GM12801 (cell line): ENCODE measurements around the gene ZFPM1.

Experiments used
- CTCF ChIP-seq: IDR thresholded peaks from one replicate; pipeline ENCODE4 v1.5.1; 2011; ENCODE audit warnings: control low read depth; ENCODE audit not compliant: insufficient read length; ENCODE audit errors: extremely low read depth

The ZFPM1 gene

GRCh38 chr16:88453217-88453531 lies at the start of gene ZFPM1:
TSS of gene ZFPM1 (plus strand) at chr16:88453280. CDS start at chr16:88453639, 359 bp downstream.
- TF ChIP-seq CTCF: no peak

DNA sequence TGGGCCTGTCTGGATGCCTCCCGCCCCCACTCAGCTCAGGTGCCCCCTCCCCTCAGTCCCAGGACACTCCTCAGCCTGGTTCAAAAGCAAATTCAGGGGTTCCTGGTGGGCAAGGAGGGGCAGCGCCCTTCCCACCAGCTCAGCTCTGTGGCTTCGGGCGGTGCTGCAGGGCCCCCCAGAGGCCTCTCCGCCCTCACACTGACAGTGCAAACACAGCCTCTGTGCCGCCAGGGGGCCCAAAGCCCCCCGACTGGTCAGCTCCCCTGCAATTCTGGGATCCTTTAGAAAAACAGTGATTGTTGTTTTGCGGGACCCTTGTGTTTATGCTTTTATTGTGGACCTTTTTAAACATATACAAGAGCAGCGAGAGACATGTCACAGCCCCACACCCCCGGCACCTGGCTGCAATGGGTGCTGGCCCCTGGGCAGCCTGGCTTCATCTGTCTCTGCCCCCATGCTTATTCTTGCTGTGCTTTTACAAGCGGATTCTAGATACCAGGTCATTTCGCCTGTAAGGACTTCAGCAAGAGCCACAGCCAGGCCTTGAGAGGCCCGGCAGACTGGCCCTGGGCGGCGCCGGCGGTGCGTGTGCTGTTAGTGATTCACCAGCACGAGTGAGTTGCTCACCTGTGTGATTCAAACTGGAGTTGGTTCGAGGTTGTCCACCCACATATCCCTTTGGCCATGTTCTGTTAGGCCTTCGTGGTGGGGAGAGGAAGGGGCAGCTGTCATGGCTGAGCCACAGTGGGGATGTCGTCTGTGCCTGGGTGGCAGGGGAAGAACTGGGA lies 49.1 kb upstream of the ZFPM1 start:
- TF ChIP-seq CTCF: no peak

DNA sequence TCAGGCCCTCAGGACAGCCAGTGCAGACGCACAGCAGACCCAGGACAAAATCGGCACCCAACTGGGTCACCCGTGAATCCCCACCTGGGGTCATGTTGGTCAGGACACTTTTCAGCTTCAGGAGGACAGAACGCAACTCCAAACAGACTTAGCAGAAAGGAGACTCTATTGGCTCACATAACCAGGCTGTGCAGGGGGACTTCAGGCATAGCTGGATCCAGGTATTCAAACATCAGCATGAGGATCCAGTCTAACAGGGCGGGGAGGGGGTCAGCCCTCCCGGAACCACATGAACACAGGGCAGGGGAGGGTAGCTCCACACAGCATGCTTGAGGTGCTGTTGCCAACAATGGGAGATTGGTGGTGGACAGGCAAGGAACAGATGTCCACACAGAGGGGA lies 48.3 kb upstream of the ZFPM1 start:
- no peak for TF ChIP-seq CTCF

DNA sequence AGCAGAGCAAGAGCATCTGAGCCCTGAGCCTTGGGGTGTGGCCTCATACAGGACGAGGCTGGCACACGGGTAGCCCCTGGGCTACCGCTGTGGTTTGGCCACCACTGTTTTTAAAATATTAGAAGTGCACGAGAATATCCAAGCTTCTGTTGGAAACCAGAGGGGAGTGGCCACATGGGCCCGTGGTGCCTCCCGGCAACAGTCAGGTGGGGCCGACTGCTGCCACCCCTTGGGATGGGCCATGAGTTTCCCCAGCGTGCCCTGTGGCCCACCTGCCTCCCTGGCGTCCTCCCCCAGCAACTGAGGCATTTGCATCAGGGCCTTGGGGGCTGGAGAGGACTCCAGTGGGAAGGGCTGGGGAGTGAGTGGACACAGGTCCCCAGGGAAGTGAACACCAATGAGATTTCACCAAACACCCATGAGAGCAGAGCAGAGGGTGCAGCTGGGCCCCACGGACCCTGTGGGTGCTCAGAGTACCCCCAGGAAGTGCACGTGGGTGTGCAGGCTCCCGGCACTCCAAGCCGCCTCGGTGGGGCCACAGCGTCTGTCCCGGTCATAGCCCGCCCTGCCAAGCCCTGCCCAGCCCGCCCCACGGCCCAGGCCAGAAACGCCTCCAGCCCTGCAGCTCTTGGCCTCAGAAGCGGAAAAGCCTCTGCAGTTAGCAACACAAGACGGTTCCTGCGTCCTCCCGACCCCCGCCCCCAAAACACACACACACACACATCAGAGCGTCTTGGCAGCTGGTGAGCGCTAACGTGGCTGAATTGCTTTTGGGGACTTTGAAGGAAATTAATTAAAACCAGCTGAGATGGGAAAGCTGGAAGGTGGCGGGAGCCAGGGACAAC lies 47.6 kb upstream of the ZFPM1 start:
- TF ChIP-seq CTCF: no peak

GRCh38 chr16:88406096-88407041 lies 46.7 kb upstream of the ZFPM1 start:
- TF ChIP-seq CTCF: no peak

DNA sequence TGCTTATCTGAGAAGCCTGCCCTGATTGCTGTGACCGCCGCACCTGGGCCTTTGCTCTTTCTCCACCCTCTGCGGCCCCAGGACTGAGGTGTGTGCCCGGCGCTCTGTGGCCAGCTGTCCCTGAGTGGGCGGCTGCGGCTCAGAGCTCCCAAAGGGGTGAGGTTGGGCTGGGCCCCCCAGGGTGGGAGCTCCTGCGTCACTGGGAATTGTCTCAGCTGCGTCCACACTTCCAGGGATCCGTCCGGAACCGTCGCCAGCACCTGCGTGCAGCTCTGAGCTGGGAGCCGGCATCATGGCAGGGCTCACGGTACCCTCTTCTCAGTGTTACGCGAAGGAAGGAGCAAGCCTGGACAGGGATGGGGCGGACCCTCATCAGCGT lies 46.0 kb upstream of the ZFPM1 start:
- TF ChIP-seq CTCF: no peak

- no peak for TF ChIP-seq CTCF
Measured at GRCh38 chr16:88407807-88408206, 45.3 kb upstream of the ZFPM1 start.
